IMR-90 (cell line): ENCODE data around the gene HDAC6. TPM values are rescaled to one million over a fixed set of nuclear protein-coding genes. Genes with fewer than 3 reads are reported as not detected.

Experiments
- ATAC-seq: fragments of 200-7000 bp; cut with Tn5 transposase; 2 replicates; pipeline ENCODE4 v1.9.1; 2020; ENCODE audit warnings: low read depth, mild to moderate bottlenecking, moderate library complexity
- BruUV-seq: library from RNA; stranded (reverse); fragments of 400-500 nt; replicated peaks from 2 replicates; lab custom pipeline; 2021; lab: Mats Ljungman, UMichigan
- CTCF ChIA-PET: fragments of 300-600 bp; formaldehyde crosslinking; extraction: SDS; loops from one replicate; lab custom pipeline; 2021; ENCODE audit warnings: antibody characterized with exemption; lab: Yijun Ruan, JAX
- POLR2A ChIA-PET: fragments of 300-600 bp; sonication (Branson Sonifier 250); formaldehyde crosslinking; loops from one replicate; lab custom pipeline; 2022; ENCODE audit warnings: antibody characterized with exemption; ENCODE audit not compliant: unreplicated experiment; lab: Charles Lee
- DNase-seq: peaks from one replicate; pipeline ENCODE4 v3.0.0; 2013
- H2AFZ ChIP-seq: replicated peaks from 2 replicates; pipeline ENCODE3; 2013; ENCODE audit warnings: low read length, mild to moderate bottlenecking; ENCODE audit not compliant: poor library complexity
- H2AK5ac ChIP-seq: 2 replicates; pipeline ENCODE4 v1.6.1; 2013; ENCODE audit warnings: low read depth, low read length, inconsistent platforms
- H2AK9ac ChIP-seq: replicated peaks from 2 replicates; pipeline ENCODE3; 2013; ENCODE audit warnings: mild to moderate bottlenecking, low read depth, low read length, moderate library complexity; ENCODE audit not compliant: poor library complexity
- H2BK120ac ChIP-seq: 2 replicates; pipeline ENCODE4 v1.6.1; 2013; ENCODE audit warnings: low read depth, low read length, inconsistent platforms
- H2BK15ac ChIP-seq: 3 replicates; pipeline ENCODE4 v1.6.1; 2013; ENCODE audit warnings: low read depth, low read length, inconsistent platforms
- H2BK20ac ChIP-seq: 2 replicates; pipeline ENCODE4 v1.6.1; 2013; ENCODE audit warnings: low read depth, mild to moderate bottlenecking, inconsistent platforms, low read length, moderate library complexity
- H2BK5ac ChIP-seq: 2 replicates; pipeline ENCODE4 v1.6.1; 2013; ENCODE audit warnings: mild to moderate bottlenecking, low read depth, low read length, inconsistent platforms; ENCODE audit not compliant: poor library complexity, severe bottlenecking
- H3K14ac ChIP-seq: replicated peaks from 2 replicates; pipeline ENCODE4 v1.6.1; 2013; ENCODE audit warnings: low read depth, low read length, inconsistent platforms
- H3K18ac ChIP-seq: 2 replicates; pipeline ENCODE4 v1.6.1; 2013; ENCODE audit warnings: low read depth, low read length, control low read depth
- H3K23ac ChIP-seq: 2 replicates; pipeline ENCODE4 v1.6.1; 2013; ENCODE audit warnings: low read depth, low read length, inconsistent platforms
- H3K27ac ChIP-seq: 2 replicates; pipeline ENCODE4 v1.5.1; 2013; ENCODE audit warnings: mild to moderate bottlenecking, control low read depth, low read length; ENCODE audit not compliant: insufficient read depth
- H3K27me3 ChIP-seq: 2 replicates; pipeline ENCODE4 v1.6.1; 2013; ENCODE audit warnings: low read length; ENCODE audit not compliant: control insufficient read depth, insufficient read depth
- H3K36me3 ChIP-seq: 2 replicates; pipeline ENCODE4 v1.6.1; 2013; ENCODE audit warnings: low read length, mixed read lengths; ENCODE audit not compliant: control insufficient read depth, insufficient read depth
- H3K4ac ChIP-seq: 2 replicates; pipeline ENCODE4 v1.6.1; 2013; ENCODE audit warnings: low read depth, low read length, inconsistent platforms
- H3K4me1 ChIP-seq: 2 replicates; pipeline ENCODE4 v1.6.1; 2013; ENCODE audit warnings: low read length, mixed read lengths; ENCODE audit not compliant: control insufficient read depth, insufficient read depth
- H3K4me2 ChIP-seq: 2 replicates; pipeline ENCODE4 v1.6.1; 2013; ENCODE audit warnings: low read depth, mild to moderate bottlenecking, control low read depth, low read length, moderate library complexity
- H3K4me3 ChIP-seq: 2 replicates; pipeline ENCODE4 v1.5.1; 2013; ENCODE audit warnings: low read depth, mild to moderate bottlenecking, control low read depth, low read length, moderate library complexity; ENCODE audit not compliant: insufficient read depth
- H3K56ac ChIP-seq: 2 replicates; pipeline ENCODE4 v1.6.1; 2013; ENCODE audit warnings: low read length, inconsistent platforms; ENCODE audit not compliant: insufficient read depth; ENCODE audit errors: extremely low read depth
- H3K79me1 ChIP-seq, 2 experiments: 2 replicates each; pipeline ENCODE4 v1.6.1; 2013; ENCODE audit warnings: low read length in 2 of 2, inconsistent platforms in 1 of 2, low read depth in 1 of 2
- H3K9ac ChIP-seq: 2 replicates; pipeline ENCODE4 v1.6.1; 2013; ENCODE audit warnings: low read depth, low read length, control low read depth
- H3K9me1 ChIP-seq: 2 replicates; pipeline ENCODE4 v1.6.1; 2013; ENCODE audit warnings: low read length, inconsistent platforms; ENCODE audit not compliant: insufficient read depth
- H3K9me3 ChIP-seq: 2 replicates; pipeline ENCODE4 v1.6.1; 2013; ENCODE audit warnings: low read length; ENCODE audit not compliant: control insufficient read depth, insufficient read depth
- H4K20me1 ChIP-seq: 2 replicates; pipeline ENCODE4 v1.6.1; 2013; ENCODE audit warnings: low read length, inconsistent platforms; ENCODE audit not compliant: insufficient read depth
- H4K5ac ChIP-seq: 2 replicates; pipeline ENCODE4 v1.6.1; 2013; ENCODE audit warnings: mild to moderate bottlenecking, low read depth, low read length, control low read depth
- H4K8ac ChIP-seq, 2 experiments: 2 replicates each; pipeline ENCODE4 v1.6.1; 2013; ENCODE audit warnings: low read depth in 2 of 2, low read length in 2 of 2, control low read depth in 1 of 2, inconsistent platforms in 1 of 2
- H4K91ac ChIP-seq: 2 replicates; pipeline ENCODE4 v1.6.1; 2013; ENCODE audit warnings: low read depth, low read length, inconsistent platforms; ENCODE audit not compliant: insufficient read depth
- POLR2A ChIP-seq: IDR thresholded peaks from 2 replicates; pipeline ENCODE4 v1.6.1; 2012; ENCODE audit warnings: mild to moderate bottlenecking, low read depth, low read length
- RAD21 ChIP-seq: IDR thresholded peaks from 2 replicates; pipeline ENCODE4 v1.6.1; 2012; ENCODE audit warnings: low read length, improper control_type of control experiment
- RCOR1 ChIP-seq: IDR thresholded peaks from 2 replicates; pipeline ENCODE4 v1.6.1; 2012; ENCODE audit warnings: mild to moderate bottlenecking, low read length, improper control_type of control experiment; ENCODE audit not compliant: insufficient replicate concordance
- WGBS, 2 experiments: methylation state at CpG; one replicate each; pipeline versions ENCODE4 v1.1.5 to v1.1.7; 2013; ENCODE audit warnings: missing lambda C conversion rate in 2 of 2; ENCODE audit not compliant: insufficient read length in 1 of 2; ENCODE audit errors: extremely low coverage in 2 of 2; 5-methylcytosine and 5-hydroxymethylcytosine counted together
- dilution Hi-C: fragments of 300-500 bp; cut with HindIII; formaldehyde crosslinking; loops from one replicate; pipeline ENCODE4 v1.14.3; 2018; ENCODE audit warnings: low sequenced_read_pairs; ENCODE audit not compliant: unreplicated experiment
- in situ Hi-C: fragments of 300-500 bp; cut with MboI; formaldehyde crosslinking; loops from 3 replicates; pipeline ENCODE4 v1.14.3; 2019; ENCODE audit warnings: low sequenced_read_pairs, inconsistent platforms, mixed read lengths
- intact Hi-C: fragments of 100-400 bp; cut with micrococcal nuclease; formaldehyde crosslinking; loops from 2 replicates; pipeline ENCODE4 v1.10.0; 2022
- polyA plus RNA-seq, 3 experiments: library from polyadenylated mRNA; depleted of rRNA; stranded (reverse); fragments of >200 nt; gene quantifications; 2 replicates each; pipeline ENCODE4 v1.2.3, GENCODE V29; 2012; ENCODE audit warnings: low replicate concordance in 1 of 3
- total RNA-seq: library from RNA; depleted of rRNA; stranded (reverse); fragments of >200 nt; gene quantifications from 2 replicates; pipeline ENCODE4 v1.2.3, GENCODE V29; 2012
- TF ChIP-seq, protein P1 (sequence below): fragments of 150-350 bp; IDR thresholded peaks from 2 replicates; pipeline ENCODE4 v1.6.1; 2017; ENCODE audit warnings: mild to moderate bottlenecking, antibody characterized with exemption, low read length, low read depth

HDAC6 gene
- total and polyA plus RNA-seq, 2 of the 4 experiments (the other 2 are of a cell fraction), result 16.8 to 26.3 TPM

DNA sequence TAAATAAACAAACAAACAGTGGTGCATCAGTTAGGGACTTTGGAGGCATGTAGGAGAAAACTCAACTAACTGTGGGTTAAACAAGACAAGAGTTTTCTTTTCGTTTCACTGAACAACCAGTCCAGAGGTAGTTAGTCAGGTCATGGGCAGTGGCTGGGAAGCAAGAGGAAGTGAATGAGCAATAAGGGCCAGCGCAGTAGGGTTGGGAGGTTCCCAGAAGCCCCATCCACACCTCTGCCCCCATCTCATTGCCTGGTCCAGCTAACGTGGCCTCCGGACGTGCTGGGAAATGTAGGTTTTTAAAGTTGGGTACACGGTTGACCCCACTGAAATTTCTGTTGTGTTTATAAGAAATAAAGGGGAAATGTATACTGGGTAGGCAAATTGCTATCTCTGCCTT lies 31.6 kb upstream of the HDAC6 start:
- H2BK20ac ChIP-seq, result no peak overlapping the region
- no peak overlapping the region for H3K4ac ChIP-seq
- H2BK15ac ChIP-seq, result no peak overlapping the region
- in situ Hi-C loops, result no loop called here
- no peak overlapping the region for H4K91ac ChIP-seq
- H4K20me1 ChIP-seq, result no peaks in the 10 kb centered on the region
- no peak overlapping the region for H2AK5ac ChIP-seq
- no peaks in the 10 kb centered on the region for H3K9me1 ChIP-seq
- ATAC-seq (no peak), DNase-seq (no peak)
- H3K79me1 ChIP-seq, result no peaks in the 10 kb centered on the region
- no peak overlapping the region for H4K8ac ChIP-seq
- H3K27me3 ChIP-seq, result peaks cover 3% of the 10 kb centered on the region; the same call in 1 of the 2 replicates
- dilution Hi-C loops, result no loop called here
- ChIA-PET CTCF (no interaction called here), POLR2A (no interaction called here)
- no peak overlapping the region for H2AFZ ChIP-seq
- no peaks in the 10 kb centered on the region for H3K9me3 ChIP-seq
- no peak overlapping the region for H3K27ac ChIP-seq
- intact Hi-C loops, result no loop called here
- H2BK5ac ChIP-seq, result no peak overlapping the region
- no peak overlapping the region for H3K23ac ChIP-seq
- H3K56ac ChIP-seq, result no peak overlapping the region
- H4K5ac ChIP-seq, result no peak overlapping the region
- H3K14ac ChIP-seq, result no peak overlapping the region
- no peak overlapping the region for H3K4me3 ChIP-seq
- no peak overlapping the region for H3K4me2 ChIP-seq
- TF ChIP-seq POLR2A (no peak), RAD21 (no peak), RCOR1 (no peak)
- TF ChIP-seq, protein P1, sequence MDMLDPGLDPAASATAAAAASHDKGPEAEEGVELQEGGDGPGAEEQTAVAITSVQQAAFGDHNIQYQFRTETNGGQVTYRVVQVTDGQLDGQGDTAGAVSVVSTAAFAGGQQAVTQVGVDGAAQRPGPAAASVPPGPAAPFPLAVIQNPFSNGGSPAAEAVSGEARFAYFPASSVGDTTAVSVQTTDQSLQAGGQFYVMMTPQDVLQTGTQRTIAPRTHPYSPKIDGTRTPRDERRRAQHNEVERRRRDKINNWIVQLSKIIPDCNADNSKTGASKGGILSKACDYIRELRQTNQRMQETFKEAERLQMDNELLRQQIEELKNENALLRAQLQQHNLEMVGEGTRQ, result no peak
- no TSS peak for BruUV-seq
- no peaks in the 10 kb centered on the region for H3K4me1 ChIP-seq
- no peak overlapping the region for H2BK120ac ChIP-seq
- no peaks in the 10 kb centered on the region for H3K36me3 ChIP-seq
- no peak overlapping the region for H2AK9ac ChIP-seq
- no peak overlapping the region for H3K18ac ChIP-seq
- no CpG with 5 or more reads among the region's 6 CpGs for WGBS, 2 experiments
- H3K9ac ChIP-seq, result no peak overlapping the region
